IPS-18c (cell line): ENCODE results near the gene HLA-DQB2.
"Not testable (repeated sequence)": the region's sequence is repeated elsewhere in the genome, so short reads cannot be mapped to it uniquely, and the experiment has no call there.

ENCODE experiments used
- H3K4me3 ChIP-seq: 2 replicates; pipeline ENCODE4 v1.7.0; 2013; ENCODE audit warnings: low read depth, mild to moderate bottlenecking, low read length, moderate library complexity; ENCODE audit not compliant: insufficient read depth
- H3K9me3 ChIP-seq: one replicate; pipeline ENCODE4 v1.6.1; 2013; ENCODE audit warnings: mild to moderate bottlenecking, low read length, moderate library complexity; ENCODE audit not compliant: control insufficient read depth, insufficient read depth

Gene HLA-DQB2

GRCh38 chr6:32764048-32764447, 716 bp upstream of the HLA-DQB2 start:
- no peaks in the 10 kb centered on the region for H3K9me3 ChIP-seq

GRCh38 chr6:32761548-32761947, 1.8 kb downstream of the HLA-DQB2 start:
- Histone ChIP-seq H3K9me3 (no peaks in the 10 kb centered on the region), H3K4me3 (no peak overlapping the region)

More at GRCh38 chr6:32764048-32764447, 716 bp upstream of the HLA-DQB2 start:
- no peak overlapping the region for H3K4me3 ChIP-seq

DNA sequence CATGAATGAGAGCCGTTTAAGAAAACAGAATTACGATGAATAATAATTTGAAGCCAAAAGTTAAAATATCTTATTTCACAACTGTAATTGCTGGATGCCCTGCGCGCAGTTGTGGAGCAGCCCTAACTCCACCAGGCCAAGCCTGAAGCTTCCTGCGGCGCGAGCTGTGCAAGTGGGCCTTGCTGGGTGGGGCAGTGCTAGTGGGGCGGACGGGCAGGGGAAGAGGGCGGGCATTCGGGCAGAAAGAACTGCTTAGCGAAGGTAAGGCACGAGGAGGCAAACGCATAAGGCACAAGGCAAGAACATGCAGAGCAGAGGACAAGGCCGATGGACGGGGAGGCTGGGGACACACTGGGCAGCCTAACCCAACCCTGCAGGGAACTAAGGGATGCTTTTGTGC, 2.3 kb downstream of the HLA-DQB2 start:
- H3K4me3 ChIP-seq, result no peak overlapping the region

DNA sequence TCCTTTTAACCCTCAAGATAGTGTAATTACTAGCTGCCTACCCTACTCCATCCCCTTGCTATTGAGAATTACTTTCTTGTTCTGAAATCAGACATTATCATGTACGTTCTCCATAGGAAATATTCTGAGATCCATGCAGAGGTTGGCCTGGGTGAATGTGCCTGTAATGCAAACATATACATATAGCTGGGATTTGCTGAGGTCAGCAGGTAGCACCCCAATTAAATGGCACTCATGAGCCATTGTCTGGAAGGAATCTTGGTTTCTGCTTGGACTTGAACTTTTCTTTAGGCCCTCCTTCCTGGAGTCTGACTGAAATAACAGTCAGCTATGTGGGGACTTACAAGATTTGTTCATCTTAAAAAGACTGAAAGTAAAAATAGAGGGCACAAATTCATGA, 3.7 kb downstream of the HLA-DQB2 start:
- no peak overlapping the region for H3K4me3 ChIP-seq
- H3K9me3 ChIP-seq, result no peaks in the 10 kb centered on the region

More for the DNA sequence above, 2.3 kb downstream of the HLA-DQB2 start:
- no peaks in the 10 kb centered on the region for H3K9me3 ChIP-seq

GRCh38 chr6:32752580-32752979, 10.8 kb downstream of the HLA-DQB2 start:
- no peaks in the 10 kb centered on the region for H3K9me3 ChIP-seq

GRCh38 chr6:32745649-32746048, 17.7 kb downstream of the HLA-DQB2 start:
- H3K4me3 ChIP-seq, H3K9me3 ChIP-seq: not testable (repeated sequence)

More at GRCh38 chr6:32752580-32752979, 10.8 kb downstream of the HLA-DQB2 start:
- no peak overlapping the region for H3K4me3 ChIP-seq

DNA sequence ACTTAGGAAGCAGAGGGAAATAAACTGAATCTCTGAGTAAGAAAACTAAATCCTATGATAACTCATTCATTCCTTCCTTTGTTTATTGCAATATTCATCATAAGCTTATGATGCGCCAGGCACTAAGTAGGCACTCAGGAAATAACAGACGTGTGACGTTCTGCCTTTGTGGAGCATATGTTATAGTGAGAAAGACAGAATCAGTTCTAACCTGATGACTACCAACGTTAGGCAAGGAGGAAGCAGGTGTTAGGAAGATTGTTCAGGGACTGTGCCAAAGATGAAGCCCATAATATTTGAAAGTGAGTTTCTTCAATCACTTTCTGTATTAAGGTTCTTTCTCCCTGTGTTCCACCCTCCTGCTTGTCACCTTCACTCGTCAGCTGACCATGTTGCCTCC, 18.6 kb downstream of the HLA-DQB2 start:
- Histone ChIP-seq H3K9me3 (no peaks in the 10 kb centered on the region), H3K4me3 (no peak overlapping the region)

- Histone ChIP-seq H3K4me3 (no peak overlapping the region), H3K9me3 (no peaks in the 10 kb centered on the region)
Measured at GRCh38 chr6:32742374-32742773, 21.0 kb downstream of the HLA-DQB2 start.

- no peak within 1 kb of the TSS for H3K4me3 ChIP-seq
- H3K9me3 ChIP-seq, result no peaks in the 10 kb centered on the region
Measured at GRCh38 chr6:32741031-32741960, 22.0 kb downstream of the HLA-DQB2 start, which contains the start of gene HLA-DQA2. HLA-DQA2 (plus strand) TSS chr6:32741391; CDS start chr6:32741444, 53 bp downstream.

DNA sequence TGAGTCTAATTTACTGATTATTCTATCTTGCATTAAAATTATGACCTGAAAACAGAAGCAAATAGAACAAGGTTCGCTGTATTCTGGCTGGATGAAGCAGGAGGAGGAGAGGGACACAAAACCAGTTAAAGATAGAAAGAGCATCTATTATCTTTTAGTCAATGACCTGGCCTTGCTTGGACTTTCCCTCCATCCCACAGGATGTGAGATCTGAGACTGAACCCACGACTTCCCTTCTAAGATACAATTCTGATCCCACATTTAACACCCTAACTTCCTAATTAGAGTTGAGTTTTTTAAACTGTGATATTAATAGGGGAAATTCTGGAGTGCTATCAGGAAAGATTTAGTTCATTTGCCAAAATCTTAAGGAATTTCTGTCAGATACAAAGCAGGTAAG, 25.2 kb downstream of the HLA-DQB2 start:
- no peak overlapping the region for H3K4me3 ChIP-seq

GRCh38 chr6:32718879-32719278, 44.5 kb downstream of the HLA-DQB2 start:
- Histone ChIP-seq H3K4me3 (no peak overlapping the region), H3K9me3 (no peaks in the 10 kb centered on the region)

More for the DNA sequence above, 25.2 kb downstream of the HLA-DQB2 start:
- no peaks in the 10 kb centered on the region for H3K9me3 ChIP-seq

- H3K9me3 ChIP-seq, result no peaks in the 10 kb centered on the region
- no peak overlapping the region for H3K4me3 ChIP-seq
Measured at GRCh38 chr6:32716396-32716795, 46.9 kb downstream of the HLA-DQB2 start.

- H3K4me3 ChIP-seq, result no peak overlapping the region
- no peaks in the 10 kb centered on the region for H3K9me3 ChIP-seq
Measured at GRCh38 chr6:32713241-32713640, 50.1 kb downstream of the HLA-DQB2 start.

DNA sequence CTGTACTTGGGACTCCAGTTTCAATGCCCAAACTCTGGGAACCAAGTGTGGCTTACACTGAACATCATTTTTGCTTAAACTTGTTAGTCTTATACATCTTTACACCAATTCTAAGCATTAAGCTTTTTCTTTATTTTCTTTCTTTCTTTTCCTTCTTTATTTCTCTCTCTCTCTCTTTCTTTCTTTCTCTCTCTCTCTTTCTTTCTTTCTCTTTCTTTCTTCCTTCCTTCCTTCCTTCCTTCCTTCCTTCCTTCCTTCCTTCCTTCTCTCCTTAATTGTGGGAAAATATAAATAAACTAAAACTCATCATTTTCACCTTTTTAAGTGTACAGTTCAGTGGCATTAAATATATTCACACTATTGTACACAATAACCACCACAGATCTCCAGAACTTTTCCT, 53.7 kb downstream of the HLA-DQB2 start:
- H3K4me3 ChIP-seq, result no peak overlapping the region
- no peaks in the 10 kb centered on the region for H3K9me3 ChIP-seq
